ENCODE measurements around the gene CCDC137. TPM values are rescaled to one million over a fixed set of nuclear protein-coding genes. Genes with fewer than 3 reads are reported as not detected.

CCDC137 gene
- polyA plus RNA-seq, 1 donor from 2014 or later: 12.2 TPM

GRCh38 chr17:81710514-81711308 lies 44.2 kb downstream of the CCDC137 start:
- Histone ChIP-seq H3K27me3 (ENCODE audit: insufficient read depth, low read depth, low read length) (peaks cover 8% of the 10 kb centered on the region), H3K9ac (ENCODE audit: low read length) (peak overlapping the region; percentile 59), H3K4me2 (ENCODE audit: low read length) (no peak overlapping the region), H3K9me2 (ENCODE audit: insufficient read depth, low read length) (no peaks in the 10 kb centered on the region), H2AFZ (ENCODE audit: low read depth, low read length) (no peak overlapping the region), H3K36me3 (ENCODE audit: insufficient read depth, low read length) (no peaks in the 10 kb centered on the region), H3K9me3 (ENCODE audit: low read length) (no peaks in the 10 kb centered on the region), H3K79me2 (replicated peaks; ENCODE audit: insufficient read depth, low read length) (no peaks in the 10 kb centered on the region), H3K27ac (ENCODE audit: low read length) (no peak overlapping the region), H4K20me1 (ENCODE audit: insufficient read depth) (no peaks in the 10 kb centered on the region), H3K4me3 (ENCODE audit: low read length) (peak overlapping the region; percentile 68), H3F3A (ENCODE audit: insufficient read depth, low read length, poor library complexity, severe bottlenecking) (no peaks in the 10 kb centered on the region)
- TF ChIP-seq RAD21 (conservative IDR thresholded peaks at IDR 0.05) (no peak), EZH2 (IDR thresholded peaks at IDR 0.05; ENCODE audit: borderline replicate concordance, insufficient read depth, low read length, poor library complexity, severe bottlenecking) (no peak), EP300 (conservative IDR thresholded peaks at IDR 0.05; ENCODE audit: poor library complexity, severe bottlenecking) (no peak), SMC3 (conservative IDR thresholded peaks at IDR 0.05; ENCODE audit: poor library complexity) (no peak), POLR2AphosphoS5 (IDR thresholded peaks at IDR 0.05) (no peak), TAF1 (IDR thresholded peaks at IDR 0.05; ENCODE audit: low read depth) (no peak), CTCF (IDR thresholded peaks at IDR 0.05; ENCODE audit: poor library complexity, severe bottlenecking) (no peak), MXI1 (conservative IDR thresholded peaks at IDR 0.05; ENCODE audit: poor library complexity, severe bottlenecking) (no peak)
- TF ChIP-seq, protein P1, sequence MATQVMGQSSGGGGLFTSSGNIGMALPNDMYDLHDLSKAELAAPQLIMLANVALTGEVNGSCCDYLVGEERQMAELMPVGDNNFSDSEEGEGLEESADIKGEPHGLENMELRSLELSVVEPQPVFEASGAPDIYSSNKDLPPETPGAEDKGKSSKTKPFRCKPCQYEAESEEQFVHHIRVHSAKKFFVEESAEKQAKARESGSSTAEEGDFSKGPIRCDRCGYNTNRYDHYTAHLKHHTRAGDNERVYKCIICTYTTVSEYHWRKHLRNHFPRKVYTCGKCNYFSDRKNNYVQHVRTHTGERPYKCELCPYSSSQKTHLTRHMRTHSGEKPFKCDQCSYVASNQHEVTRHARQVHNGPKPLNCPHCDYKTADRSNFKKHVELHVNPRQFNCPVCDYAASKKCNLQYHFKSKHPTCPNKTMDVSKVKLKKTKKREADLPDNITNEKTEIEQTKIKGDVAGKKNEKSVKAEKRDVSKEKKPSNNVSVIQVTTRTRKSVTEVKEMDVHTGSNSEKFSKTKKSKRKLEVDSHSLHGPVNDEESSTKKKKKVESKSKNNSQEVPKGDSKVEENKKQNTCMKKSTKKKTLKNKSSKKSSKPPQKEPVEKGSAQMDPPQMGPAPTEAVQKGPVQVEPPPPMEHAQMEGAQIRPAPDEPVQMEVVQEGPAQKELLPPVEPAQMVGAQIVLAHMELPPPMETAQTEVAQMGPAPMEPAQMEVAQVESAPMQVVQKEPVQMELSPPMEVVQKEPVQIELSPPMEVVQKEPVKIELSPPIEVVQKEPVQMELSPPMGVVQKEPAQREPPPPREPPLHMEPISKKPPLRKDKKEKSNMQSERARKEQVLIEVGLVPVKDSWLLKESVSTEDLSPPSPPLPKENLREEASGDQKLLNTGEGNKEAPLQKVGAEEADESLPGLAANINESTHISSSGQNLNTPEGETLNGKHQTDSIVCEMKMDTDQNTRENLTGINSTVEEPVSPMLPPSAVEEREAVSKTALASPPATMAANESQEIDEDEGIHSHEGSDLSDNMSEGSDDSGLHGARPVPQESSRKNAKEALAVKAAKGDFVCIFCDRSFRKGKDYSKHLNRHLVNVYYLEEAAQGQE (IDR thresholded peaks at IDR 0.05; ENCODE audit: borderline replicate concordance): no peak

- H3K9me3 ChIP-seq (ENCODE audit: low read length): no peaks in the 10 kb centered on the region
- H3K9me2 ChIP-seq (ENCODE audit: insufficient read depth, low read length): no peaks in the 10 kb centered on the region
- H3K79me2 ChIP-seq (replicated peaks; ENCODE audit: insufficient read depth, low read length): no peaks in the 10 kb centered on the region
- peak within 1 kb of the TSS; percentile 59 for H3K9ac ChIP-seq (ENCODE audit: low read length)
- H3K4me3 ChIP-seq (ENCODE audit: low read length): peak within 1 kb of the TSS; percentile 68
- H4K20me1 ChIP-seq (ENCODE audit: insufficient read depth): no peaks in the 10 kb centered on the region
- no peak within 1 kb of the TSS for H3K27ac ChIP-seq (ENCODE audit: low read length)
- TF ChIP-seq RAD21 (conservative IDR thresholded peaks at IDR 0.05): peak; percentile 11
- TF ChIP-seq SMC3 (conservative IDR thresholded peaks at IDR 0.05; ENCODE audit: poor library complexity): no peak
- no peak for TF ChIP-seq TAF1 (IDR thresholded peaks at IDR 0.05; ENCODE audit: low read depth)
- TF ChIP-seq MXI1 (conservative IDR thresholded peaks at IDR 0.05; ENCODE audit: poor library complexity, severe bottlenecking): peak; percentile 97
- peak; percentile 17 for TF ChIP-seq POLR2AphosphoS5 (IDR thresholded peaks at IDR 0.05)
- no peak for TF ChIP-seq EZH2 (IDR thresholded peaks at IDR 0.05; ENCODE audit: borderline replicate concordance, insufficient read depth, low read length, poor library complexity, severe bottlenecking)
- peak; percentile 49 for TF ChIP-seq CTCF (IDR thresholded peaks at IDR 0.05; ENCODE audit: poor library complexity, severe bottlenecking)
- peak; percentile 10 for TF ChIP-seq EP300 (conservative IDR thresholded peaks at IDR 0.05; ENCODE audit: poor library complexity, severe bottlenecking)
- TF ChIP-seq, protein P1 (IDR thresholded peaks at IDR 0.05; ENCODE audit: borderline replicate concordance): no peak
- H3K4me2 ChIP-seq (ENCODE audit: low read length): peak within 1 kb of the TSS; percentile 51
- no peak within 1 kb of the TSS for H2AFZ ChIP-seq (ENCODE audit: low read depth, low read length)
- peaks cover 8% of the 10 kb centered on the region for H3K27me3 ChIP-seq (ENCODE audit: insufficient read depth, low read depth, low read length)
- no peaks in the 10 kb centered on the region for H3K36me3 ChIP-seq (ENCODE audit: insufficient read depth, low read length)
- no peaks in the 10 kb centered on the region for H3F3A ChIP-seq (ENCODE audit: insufficient read depth, low read length, poor library complexity, severe bottlenecking)
Measured at GRCh38 chr17:81711814-81712467, 45.4 kb downstream of the CCDC137 start, which contains the start of gene SLC25A10. TSS of gene SLC25A10 (plus strand) at chr17:81712284. CDS start at chr17:81712427, 143 bp downstream.
